Measurements from ENCODE around the gene LTBP2.
A peak's percentile ranks its signal among the peaks of the same experiment; 100 is the strongest.
"Not testable (repeated sequence)": the region's sequence is repeated elsewhere in the genome, so short reads cannot be mapped to it uniquely, and the experiment has no call there.

The LTBP2 gene

DNA sequence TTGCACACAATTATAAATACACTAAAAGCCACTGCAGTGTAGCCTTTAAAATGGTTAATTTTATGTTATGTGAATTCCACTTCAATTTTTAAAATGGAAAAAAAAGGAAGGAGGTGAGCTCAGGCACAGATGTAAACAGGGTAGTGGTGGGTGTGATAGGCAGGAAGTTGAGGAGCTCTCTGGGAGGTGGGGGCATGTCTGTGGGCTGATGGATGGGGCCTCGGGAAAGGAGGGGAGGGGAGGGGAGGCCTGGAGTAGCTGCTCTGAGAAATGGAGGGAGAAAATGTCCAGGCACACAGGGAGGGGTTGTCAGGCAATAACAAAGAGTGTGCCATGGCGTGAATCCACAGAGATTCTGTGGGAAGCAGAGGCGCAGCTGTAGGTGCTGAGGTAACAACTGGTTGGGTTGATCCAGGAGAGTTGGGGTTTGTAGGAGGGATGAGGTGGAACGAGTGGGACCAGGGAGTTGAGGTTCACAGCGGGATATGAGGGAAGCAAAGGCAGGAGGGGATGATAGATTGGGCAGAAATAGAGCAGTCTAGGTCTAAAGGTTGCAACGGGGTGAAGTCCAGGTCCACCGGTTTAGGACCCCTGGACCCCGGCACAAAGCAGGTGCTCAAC, 57.2 kb downstream of the LTBP2 start:
- no peak for DNase-seq

DNA sequence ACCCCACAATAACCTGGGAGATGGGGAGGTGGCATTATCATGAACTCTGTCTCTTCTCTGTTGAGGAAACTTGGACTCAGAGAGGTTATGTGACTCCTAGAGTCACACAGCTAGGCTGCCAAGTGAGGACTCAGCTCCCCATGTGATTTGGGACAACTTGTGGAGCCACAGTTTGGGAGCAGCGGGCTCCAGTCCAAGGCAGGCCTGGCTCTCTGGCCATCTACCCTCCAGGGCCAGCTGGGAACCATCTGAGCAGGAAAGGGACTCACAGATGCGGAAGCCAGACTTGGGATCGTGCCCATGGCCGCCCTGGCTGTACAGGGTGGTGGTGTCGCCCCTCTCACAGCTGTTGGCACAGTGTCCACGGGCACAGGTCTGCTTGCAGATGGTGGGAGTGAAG, 59.4 kb downstream of the LTBP2 start:
- DNase-seq: peak in 12 of 56 donors; percentile 7 to 56 (median 22)

DNA sequence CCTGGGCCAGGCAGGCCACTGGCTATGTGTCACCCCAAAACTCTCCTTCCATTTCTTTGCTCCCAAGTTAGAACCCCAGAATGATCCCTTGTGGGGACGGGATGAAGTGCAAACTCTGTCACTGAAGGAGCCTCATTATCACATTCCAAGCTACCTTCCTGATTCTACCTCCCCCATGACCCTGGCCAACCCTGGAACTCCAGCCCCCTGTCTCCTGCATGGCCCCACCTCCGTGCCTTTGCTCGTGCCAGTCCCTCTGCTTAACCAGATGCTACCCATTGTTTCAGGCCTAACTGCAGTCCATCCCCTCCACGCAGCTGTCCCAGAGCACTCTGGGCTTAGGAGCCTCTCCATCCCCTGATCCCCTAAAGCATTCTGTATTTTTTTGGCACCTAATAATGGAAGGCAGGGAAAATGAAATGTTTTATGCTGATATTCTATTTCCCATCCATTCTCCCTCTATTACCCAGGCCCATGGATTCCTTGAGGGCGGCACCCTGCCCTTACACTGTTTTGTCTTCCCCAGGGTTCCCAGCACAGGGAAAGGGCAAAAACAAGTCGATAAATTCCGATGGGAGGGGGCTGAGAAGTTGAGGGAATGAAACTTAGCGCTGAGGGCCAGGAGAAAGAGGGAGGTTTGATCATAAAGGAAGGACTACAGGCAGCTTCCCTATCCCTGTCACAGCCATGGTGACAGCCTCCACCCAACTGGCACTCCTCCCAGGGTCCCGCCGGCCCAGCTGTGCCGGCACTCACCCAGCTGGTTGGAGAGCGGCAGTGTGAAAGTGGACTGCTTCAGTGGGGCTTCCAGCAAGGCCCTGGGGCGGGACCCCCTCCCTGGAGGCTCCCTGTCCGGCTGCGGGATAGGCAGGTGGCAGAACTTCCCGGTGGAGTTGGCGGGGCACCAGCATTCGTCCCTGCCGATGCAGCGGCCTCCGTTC, 60.3 kb downstream of the LTBP2 start:
- peak in 21 of 56 donors; percentile 5 to 56 (median 28) for DNase-seq

DNA sequence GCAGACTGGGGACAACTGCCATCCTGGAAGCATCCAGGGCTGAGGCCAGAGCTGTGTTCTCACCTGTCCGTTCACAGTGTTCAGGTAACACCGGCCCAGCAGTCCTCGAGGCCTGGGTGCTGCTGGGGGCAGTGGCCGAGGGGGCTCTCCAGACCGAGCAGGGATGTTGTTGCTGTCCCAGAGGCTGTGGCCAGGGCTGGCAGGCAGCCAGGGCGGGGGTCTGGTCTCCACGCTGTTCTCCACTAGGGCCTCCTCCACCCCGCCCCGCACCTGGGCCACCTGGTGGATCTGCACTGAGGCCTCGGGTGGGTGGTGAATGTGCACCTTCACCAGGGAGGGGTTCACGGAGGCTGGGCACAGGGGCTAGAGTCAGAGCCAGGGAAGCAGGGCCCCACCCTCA, 61.0 kb downstream of the LTBP2 start:
- DNase-seq: no peak

DNA sequence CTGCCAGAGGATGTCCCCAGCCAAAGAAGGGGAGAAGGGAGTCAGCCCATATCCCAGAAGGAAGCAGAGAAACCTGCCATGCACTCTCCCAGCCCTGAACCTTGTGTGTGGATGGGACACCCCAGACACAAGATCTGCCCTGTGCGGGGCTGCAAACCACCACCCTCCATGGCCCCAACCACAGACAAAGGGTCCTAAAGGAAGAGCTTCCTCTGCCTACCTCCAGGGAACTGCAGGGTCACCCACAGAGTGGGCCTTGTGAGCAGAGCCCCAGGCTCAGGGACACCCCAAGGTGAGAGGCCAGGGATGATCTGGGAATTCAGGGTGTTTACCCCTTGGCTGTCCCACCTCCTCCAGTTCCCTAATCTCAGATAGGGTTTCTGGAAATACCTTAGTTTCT, 62.0 kb downstream of the LTBP2 start:
- no peak for DNase-seq

DNA sequence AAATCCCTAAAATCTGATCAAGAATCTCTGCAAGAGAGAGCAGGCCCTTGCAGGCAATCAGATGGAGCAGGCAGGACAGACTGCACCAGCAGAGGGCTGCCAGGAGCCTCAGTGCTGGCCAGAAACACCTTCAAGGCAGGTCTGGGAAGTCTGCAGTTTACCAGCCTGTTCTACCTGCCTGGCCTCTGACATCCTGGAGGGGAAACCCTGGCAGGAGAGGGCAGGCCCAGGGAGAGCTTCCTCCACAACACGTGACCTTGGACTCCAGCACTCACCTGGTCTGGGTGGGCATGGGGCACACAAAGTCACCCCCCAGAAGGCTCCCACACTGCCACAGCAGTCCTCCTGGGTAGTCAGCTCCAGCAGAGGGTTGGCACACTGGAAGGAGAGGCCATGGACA, 62.4 kb downstream of the LTBP2 start:
- no peak for DNase-seq

DNA sequence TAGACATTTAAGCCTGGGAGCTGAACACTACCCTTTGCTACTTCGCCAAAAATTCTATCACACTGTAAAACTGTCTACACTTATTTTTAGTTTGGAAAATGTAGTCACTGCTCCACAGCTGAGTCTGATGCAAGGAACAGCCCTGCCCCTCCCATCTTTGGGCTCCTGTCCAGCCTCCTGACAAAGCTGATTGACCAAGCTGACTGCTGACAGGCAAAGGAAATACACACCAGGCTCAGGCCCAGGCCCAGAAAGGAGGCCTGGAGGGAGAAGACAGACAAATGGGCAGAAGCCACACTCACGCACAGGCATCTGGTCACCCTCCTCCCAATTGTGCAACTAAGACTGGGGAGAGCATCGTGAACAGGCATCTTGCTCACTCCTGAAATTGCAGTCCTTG, 63.2 kb downstream of the LTBP2 start:
- peak in 1 of 56 donors; percentile 18 for DNase-seq

DNA sequence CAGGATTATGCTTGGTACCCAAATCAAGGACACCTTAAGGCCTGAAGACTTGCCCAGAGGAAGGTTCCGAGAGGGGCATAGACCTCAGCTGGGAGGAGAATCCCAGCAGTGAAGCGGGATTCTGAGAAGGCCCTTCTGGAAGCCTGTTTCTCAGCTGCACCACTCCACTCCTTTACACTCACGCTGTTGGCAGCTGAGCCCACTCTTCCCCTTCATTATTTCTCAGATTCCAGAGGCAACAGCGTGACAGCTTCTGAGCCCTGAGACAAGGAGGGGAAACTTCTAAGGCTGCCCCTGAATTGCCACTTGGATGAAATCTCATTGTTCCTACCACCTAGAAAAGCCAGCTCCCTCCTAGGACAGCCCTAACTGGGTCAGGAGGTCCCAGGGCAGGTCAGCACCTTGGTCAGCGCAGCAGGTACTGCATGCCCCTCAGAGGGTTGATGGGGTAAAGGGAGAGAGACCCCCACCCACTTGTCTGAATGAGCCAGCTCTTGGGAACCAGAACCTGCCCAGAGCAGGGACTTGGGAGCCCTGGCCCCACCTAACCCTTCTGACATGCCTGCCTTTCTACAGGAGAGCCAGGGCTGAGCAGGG, 64.6 kb downstream of the LTBP2 start:
- DNase-seq: no peak

DNA sequence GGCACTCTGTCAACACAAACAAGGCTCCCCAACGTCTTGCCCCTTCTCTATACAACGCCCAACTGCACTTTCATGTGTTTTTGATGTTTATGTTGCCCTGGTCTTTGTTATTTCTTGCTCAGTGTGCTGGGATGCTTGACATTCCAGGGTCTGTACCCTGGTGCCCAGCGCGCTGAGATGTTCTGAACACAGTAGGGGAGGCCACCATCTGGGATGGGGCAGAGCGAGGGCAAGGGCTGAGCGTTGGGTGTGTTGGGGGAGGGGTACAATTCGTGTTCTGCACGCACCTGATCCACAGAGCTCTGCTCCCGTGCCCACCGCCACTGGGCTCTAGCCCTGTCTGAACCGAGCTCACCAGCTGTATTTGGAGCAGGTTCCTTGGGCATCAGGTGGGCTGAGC, 65.6 kb downstream of the LTBP2 start:
- DNase-seq: no peak

DNA sequence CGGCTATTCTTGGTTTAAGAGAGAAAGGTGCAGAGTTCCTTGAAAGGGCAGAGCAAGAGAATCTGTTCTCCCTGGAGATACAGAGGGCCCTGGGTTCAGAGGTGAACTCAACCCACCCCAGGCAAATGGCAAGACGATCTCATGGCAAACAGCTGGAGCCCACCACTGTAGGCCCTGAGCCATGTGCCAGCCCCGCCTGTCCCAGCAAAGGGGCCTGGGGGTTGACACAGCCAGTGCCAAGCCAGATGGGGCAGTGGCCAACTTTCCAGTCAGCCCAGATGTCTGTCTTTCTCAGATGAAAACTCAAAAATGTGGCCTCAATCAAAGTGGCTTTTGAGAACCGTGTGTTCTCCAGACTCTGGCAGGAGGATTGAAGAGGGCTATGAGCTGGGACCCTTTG, 66.7 kb downstream of the LTBP2 start:
- DNase-seq: no peak

DNA sequence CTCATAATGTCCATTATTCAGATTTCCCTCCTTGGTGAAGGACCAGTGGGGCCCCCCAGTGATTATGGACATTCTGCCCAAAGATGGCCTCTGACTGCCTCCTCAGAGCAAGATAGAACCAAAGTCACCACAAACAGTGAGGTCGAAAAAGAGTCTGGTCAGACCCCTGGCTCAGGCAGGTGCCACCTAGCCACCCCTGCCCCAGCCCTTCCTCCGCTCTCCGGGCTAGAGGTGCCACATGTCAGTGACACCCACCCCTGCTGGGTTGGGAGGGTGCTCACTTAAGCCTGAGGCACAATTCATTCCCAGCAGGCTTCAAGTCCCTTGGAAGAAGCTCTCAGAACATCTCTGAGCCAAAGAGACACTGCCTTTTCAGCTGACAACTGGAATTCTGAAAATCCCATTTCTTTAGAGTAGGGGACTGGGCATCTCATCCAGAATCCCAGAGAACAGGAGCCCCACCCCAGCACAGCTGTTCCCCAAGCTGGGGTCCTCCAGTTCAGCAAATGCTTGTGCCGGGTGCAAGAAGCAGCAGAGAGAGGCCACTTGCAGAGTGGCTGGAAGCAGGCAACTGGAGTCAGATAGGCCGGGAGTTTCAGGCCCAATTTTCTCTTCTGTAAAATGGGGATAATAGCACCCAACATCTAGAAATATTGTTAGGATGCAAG, 68.1 kb downstream of the LTBP2 start:
- no peak for DNase-seq

DNA sequence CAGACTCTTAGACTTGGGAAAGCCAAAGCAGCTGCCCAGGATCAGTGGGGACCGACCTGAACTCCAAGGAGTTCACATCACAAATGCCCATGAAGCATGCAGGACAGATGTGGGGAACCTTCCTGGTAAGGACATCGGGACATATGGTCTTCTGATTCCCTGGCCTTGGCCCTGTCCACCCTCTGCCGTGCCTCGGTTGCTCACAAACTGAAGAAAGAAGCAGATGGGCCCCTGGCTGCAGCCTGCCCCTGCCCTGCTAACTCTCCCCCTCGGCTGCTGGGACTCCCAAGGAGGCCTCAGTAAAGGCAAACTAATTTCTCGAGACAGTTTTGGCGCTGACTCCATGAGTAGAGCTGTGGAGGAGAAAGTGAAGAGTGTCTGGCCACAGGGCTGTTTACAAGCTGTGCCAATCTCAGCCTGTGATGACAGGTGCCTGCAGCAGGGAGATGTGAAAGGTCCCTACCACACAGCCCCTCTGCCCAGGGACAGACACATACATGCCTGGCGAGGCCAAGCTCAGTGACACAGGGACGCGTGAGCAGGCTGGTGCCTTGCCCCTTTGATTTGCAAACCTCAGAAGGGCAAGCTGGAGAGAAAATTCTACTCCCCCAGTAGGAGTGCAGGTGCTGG, 69.9 kb downstream of the LTBP2 start:
- DNase-seq: no peak

DNA sequence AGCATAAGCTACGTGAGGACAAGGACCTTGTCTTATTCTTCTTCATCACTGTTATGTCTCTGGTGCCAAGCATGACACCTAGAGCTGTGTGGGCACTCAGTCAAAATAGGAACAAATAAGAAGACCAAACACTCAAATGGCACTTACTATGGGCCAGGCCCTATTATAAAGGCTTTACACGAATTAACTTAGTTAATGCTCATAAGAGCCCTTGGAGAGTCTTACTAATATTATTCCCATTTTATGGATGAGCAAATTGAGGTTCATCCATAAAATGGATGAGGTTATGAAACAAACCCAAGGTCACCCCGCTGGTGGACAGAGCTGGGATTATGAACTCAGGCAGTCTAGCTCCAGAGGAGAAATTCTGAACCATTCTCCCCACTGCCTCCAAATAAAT, 70.8 kb downstream of the LTBP2 start:
- no peak for DNase-seq

DNA sequence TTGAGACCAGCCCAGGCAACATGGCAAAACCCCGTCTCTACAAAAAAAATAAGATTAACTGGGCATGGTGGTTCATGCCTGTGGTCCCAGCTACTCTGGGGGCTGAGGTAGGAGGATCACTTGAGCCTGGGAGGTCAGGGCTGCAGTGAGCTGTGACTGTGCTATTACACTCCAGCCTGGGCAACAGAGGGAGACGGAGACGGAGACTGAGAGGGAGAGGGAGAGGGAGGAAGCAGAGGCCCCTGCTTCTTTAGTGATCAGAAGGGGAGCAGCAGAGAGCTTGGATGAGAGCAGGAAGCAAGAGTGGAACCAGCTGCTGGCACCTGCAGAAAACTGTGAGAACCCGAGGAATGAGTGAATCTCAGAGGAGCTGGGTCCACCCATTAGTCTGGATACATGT, 72.5 kb downstream of the LTBP2 start:
- DNase-seq: no peak

DNA sequence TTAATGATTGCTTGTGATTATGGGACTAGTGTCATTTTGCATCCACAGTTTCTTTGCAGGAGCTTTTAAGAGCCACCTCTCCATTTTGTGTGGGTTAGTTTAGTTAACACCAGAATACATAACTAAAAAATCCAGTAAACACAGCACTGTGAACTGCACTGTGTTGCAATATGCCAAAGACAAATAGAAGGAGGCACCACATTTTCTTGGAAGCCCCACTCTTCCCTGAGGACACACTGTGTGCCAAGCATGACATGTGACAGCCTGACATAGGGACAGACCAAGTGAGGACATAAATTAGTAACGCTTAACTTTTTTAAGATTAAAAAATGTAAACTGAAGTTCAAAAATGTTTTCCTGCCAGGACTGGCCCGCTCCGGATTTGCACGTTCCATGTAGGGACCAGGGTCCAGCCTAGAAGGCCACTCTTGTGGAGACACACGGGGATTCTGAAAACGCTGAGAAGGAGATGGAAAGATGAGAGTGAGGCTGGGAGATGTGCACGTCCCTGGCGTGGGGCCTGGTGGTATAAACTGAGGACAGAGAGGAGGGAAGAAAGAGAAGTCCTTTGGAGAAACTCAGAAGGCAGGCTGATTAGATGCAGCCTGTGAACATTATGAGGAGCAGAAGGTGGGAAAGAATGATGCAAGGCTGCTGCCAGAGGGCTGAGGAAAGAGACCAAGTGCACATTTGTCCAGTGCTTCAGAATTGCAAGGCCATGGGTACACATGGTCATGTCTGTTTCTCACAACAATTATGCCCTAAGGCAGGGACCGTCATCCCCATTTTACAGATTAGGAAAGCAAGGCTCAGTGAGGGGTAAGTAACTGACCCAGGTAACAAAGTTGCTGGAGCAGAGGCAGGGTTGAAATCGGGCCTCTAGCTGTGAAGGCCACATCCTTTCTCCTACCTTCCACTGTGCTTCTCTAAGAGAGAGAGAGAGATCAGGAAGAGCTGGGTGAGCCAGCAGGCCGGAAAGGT, 73.3 kb downstream of the LTBP2 start:
- DNase-seq: no peak

DNA sequence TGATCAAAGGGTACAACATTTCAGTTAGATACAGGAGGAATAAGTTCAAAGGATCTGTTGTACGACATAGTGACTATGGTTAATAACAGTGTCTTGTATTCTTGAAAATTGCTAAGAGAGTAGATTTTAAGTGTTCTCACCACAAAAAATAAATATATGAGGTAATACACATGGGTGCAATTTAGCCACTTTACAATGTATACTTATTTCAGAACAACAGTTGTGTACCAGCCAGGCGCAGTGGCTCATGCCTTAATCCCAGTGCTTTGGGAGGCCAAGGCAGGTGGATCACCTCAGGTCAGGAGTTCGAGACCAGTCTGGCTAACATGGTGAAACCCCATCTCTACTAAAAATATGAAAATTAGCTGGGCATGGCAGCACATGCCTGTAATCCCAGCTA, 75.7 kb downstream of the LTBP2 start:
- DNase-seq: not testable (repeated sequence)

DNA sequence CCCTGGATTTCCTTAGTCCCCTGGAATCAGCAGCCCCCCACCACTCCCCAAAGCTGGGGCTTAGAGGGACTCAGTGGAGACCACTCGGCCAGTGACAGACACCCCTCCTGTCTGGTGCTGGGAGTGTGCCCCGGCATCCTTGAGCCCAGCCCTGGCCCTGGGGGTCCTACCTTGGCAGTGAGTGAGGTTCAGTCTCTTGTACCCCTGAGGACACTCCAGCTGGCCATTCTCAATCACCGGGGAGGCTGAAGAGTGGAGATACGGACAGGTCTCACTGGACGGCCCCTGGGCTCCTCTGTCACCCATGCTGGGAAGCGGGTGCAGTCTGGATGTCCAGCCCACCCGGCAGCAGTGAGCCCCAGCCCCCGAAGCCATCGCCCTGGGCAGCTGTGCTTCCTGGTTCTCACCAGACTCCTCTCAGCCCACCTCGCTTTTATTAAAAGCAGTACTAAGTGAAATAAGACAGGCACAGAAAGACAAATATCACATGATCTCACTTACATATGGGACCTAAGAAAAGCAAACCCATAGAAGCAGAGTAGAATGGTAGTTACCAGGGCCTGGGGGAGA, 76.2 kb downstream of the LTBP2 start:
- no peak for DNase-seq

DNA sequence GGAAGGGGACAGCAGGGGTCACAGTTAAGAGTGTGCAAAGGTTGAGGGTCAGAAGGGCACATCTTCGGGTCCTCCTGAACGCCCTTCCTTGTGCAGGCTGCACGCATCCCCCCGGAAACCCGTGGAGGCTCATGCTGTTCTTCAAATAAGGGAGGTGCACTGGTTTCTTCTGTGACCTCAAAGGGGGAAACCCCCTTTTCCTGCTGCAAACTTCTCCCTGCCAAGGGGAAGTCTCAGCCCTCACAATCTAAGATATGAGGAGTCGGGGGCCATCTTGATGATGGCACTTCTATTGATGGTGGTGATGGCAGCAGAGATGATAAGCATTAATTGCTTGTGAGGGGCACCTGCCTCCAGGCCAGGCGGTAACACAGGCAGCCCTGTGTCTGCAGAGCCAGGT, 78.5 kb downstream of the LTBP2 start:
- DNase-seq: no peak

DNA sequence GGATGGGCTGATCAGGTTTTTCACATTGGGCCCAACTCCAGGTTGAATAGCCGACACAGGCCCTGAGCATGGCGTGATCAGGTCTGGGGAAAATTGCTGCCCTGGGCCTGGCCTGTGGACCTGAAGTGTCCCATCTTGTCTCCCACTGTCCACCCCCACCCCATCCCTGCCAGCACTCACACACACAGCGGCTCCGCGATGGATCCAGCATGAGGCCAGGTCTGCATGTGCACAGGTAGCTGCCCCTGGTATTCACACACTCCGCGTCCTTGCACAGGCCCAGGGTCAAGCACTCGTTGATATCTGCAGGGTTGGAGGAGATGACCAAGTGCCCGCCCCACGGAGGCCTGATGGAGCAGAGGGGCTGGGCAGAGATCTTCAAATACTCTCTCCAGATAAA, 79.8 kb downstream of the LTBP2 start:
- no peak for DNase-seq

DNA sequence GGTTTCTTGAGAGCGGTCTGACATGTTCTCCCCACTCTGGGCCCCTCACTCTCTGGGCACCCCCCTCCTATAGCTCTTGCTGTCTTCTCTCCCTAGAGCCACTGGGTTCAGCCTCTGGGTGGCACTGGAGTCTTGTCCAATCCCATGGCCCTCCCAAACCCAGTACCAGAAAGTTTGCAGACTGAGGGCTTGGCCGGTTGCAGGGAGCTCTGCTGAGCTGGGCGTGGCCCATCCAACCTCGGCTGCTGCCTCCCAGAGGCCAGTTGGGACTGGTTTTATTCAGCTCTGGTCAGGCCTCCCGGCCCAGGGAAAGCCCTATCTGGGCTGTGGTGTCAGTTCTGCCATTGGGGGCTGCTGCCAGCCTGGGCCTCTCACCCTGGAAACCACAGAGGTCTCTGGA, 80.6 kb downstream of the LTBP2 start:
- DNase-seq: peak in 2 of 56 donors; percentile 5 to 13

All from amygdala (tissue), 56 donors.